Neuron (in vitro differentiated cells): ENCODE data around the gene VIL1.

Experiments used
- H2AFZ ChIP-seq: one replicate; pipeline ENCODE4 v1.6.1; 2013; ENCODE audit warnings: low read depth, mild to moderate bottlenecking, inconsistent platforms, low read length, moderate library complexity
- H3K27me3 ChIP-seq: one replicate; pipeline ENCODE4 v1.6.1; 2013; ENCODE audit warnings: low read length; ENCODE audit not compliant: insufficient read depth
- H3K36me3 ChIP-seq: one replicate; pipeline ENCODE4 v1.6.1; 2013; ENCODE audit warnings: low read length; ENCODE audit not compliant: insufficient read depth
- H3K4me1 ChIP-seq: one replicate; pipeline ENCODE4 v1.6.1; 2013; ENCODE audit warnings: low read length; ENCODE audit not compliant: insufficient read depth
- H3K4me3 ChIP-seq: 2 replicates; pipeline ENCODE4 v1.5.1; 2013; ENCODE audit warnings: mild to moderate bottlenecking, low read length, moderate library complexity
- H3K9me3 ChIP-seq: one replicate; pipeline ENCODE4 v1.6.1; 2013; ENCODE audit warnings: low read length

Gene VIL1

GRCh38 chr2:218428846-218429558 is 10.1 kb downstream of the VIL1 start:
- Histone ChIP-seq H2AFZ (no peak overlapping the region), H3K9me3 (no peaks in the 10 kb centered on the region), H3K4me3 (no peak overlapping the region), H3K27me3 (no peaks in the 10 kb centered on the region), H3K36me3 (no peaks in the 10 kb centered on the region), H3K4me1 (no peaks in the 10 kb centered on the region)

GRCh38 chr2:218429911-218430692 is 11.2 kb downstream of the VIL1 start:
- peaks cover 5% of the 10 kb centered on the region for H3K4me1 ChIP-seq
- H3K9me3 ChIP-seq = no peaks in the 10 kb centered on the region
- no peaks in the 10 kb centered on the region for H3K36me3 ChIP-seq
- H3K27me3 ChIP-seq = no peaks in the 10 kb centered on the region
- H3K4me3 ChIP-seq = no peak overlapping the region
- H2AFZ ChIP-seq = no peak overlapping the region

- no peaks in the 10 kb centered on the region for H3K27me3 ChIP-seq
- no peak overlapping the region for H2AFZ ChIP-seq
- H3K4me1 ChIP-seq = peaks cover 5% of the 10 kb centered on the region
- H3K9me3 ChIP-seq = no peaks in the 10 kb centered on the region
- no peak overlapping the region for H3K4me3 ChIP-seq
- no peaks in the 10 kb centered on the region for H3K36me3 ChIP-seq
Observed at GRCh38 chr2:218430721-218431120, 11.8 kb downstream of the VIL1 start.

GRCh38 chr2:218431878-218432277 is 13.0 kb downstream of the VIL1 start:
- Histone ChIP-seq H2AFZ (no peak overlapping the region), H3K4me3 (no peak overlapping the region), H3K4me1 (peaks cover 5% of the 10 kb centered on the region), H3K9me3 (no peaks in the 10 kb centered on the region), H3K27me3 (no peaks in the 10 kb centered on the region), H3K36me3 (no peaks in the 10 kb centered on the region)

GRCh38 chr2:218432676-218433365 is 13.9 kb downstream of the VIL1 start:
- Histone ChIP-seq H3K9me3 (no peaks in the 10 kb centered on the region), H2AFZ (no peak overlapping the region), H3K4me1 (peaks cover 5% of the 10 kb centered on the region), H3K4me3 (no peak overlapping the region), H3K36me3 (no peaks in the 10 kb centered on the region), H3K27me3 (no peaks in the 10 kb centered on the region)

GRCh38 chr2:218434456-218434855 is 15.5 kb downstream of the VIL1 start:
- Histone ChIP-seq H3K9me3 (no peaks in the 10 kb centered on the region), H2AFZ (no peak overlapping the region), H3K4me1 (peaks cover 5% of the 10 kb centered on the region), H3K27me3 (no peaks in the 10 kb centered on the region), H3K36me3 (no peaks in the 10 kb centered on the region), H3K4me3 (no peak overlapping the region)

- Histone ChIP-seq H3K4me1 (peaks cover 5% of the 10 kb centered on the region), H3K36me3 (no peaks in the 10 kb centered on the region), H3K27me3 (no peaks in the 10 kb centered on the region), H3K9me3 (no peaks in the 10 kb centered on the region), H3K4me3 (no peak overlapping the region), H2AFZ (no peak overlapping the region)
Observed at GRCh38 chr2:218435003-218435982, 16.4 kb downstream of the VIL1 start.

- peaks cover 5% of the 10 kb centered on the region for H3K4me1 ChIP-seq
- no peaks in the 10 kb centered on the region for H3K36me3 ChIP-seq
- H3K27me3 ChIP-seq = no peaks in the 10 kb centered on the region
- H3K9me3 ChIP-seq = no peaks in the 10 kb centered on the region
- H2AFZ ChIP-seq = no peak overlapping the region
- H3K4me3 ChIP-seq = no peak overlapping the region
Observed at GRCh38 chr2:218436992-218437391, 18.1 kb downstream of the VIL1 start.

GRCh38 chr2:218437969-218438368 is 19.0 kb downstream of the VIL1 start:
- no peaks in the 10 kb centered on the region for H3K36me3 ChIP-seq
- H3K4me1 ChIP-seq = peaks cover 5% of the 10 kb centered on the region

GRCh38 chr2:218438596-218438995 is 19.7 kb downstream of the VIL1 start:
- Histone ChIP-seq H3K4me1 (peaks cover 5% of the 10 kb centered on the region), H3K36me3 (no peaks in the 10 kb centered on the region), H2AFZ (no peak overlapping the region), H3K4me3 (no peak overlapping the region), H3K27me3 (no peaks in the 10 kb centered on the region), H3K9me3 (no peaks in the 10 kb centered on the region)

More at GRCh38 chr2:218437969-218438368, 19.0 kb downstream of the VIL1 start:
- Histone ChIP-seq H3K27me3 (no peaks in the 10 kb centered on the region), H2AFZ (no peak overlapping the region), H3K9me3 (no peaks in the 10 kb centered on the region), H3K4me3 (no peak overlapping the region)

- Histone ChIP-seq H3K4me1 (no peaks in the 10 kb centered on the region), H3K9me3 (no peaks in the 10 kb centered on the region), H2AFZ (no peak overlapping the region), H3K4me3 (no peak overlapping the region), H3K36me3 (peaks cover 22% of the 10 kb centered on the region), H3K27me3 (no peaks in the 10 kb centered on the region)
Observed at GRCh38 chr2:218444692-218445357, 25.9 kb downstream of the VIL1 start.

GRCh38 chr2:218445602-218446001 is 26.7 kb downstream of the VIL1 start:
- Histone ChIP-seq H3K4me3 (no peak overlapping the region), H2AFZ (no peak overlapping the region), H3K27me3 (no peaks in the 10 kb centered on the region), H3K36me3 (peaks cover 29% of the 10 kb centered on the region), H3K4me1 (no peaks in the 10 kb centered on the region), H3K9me3 (no peaks in the 10 kb centered on the region)
